GOT3 (cell line): Measurements from ENCODE around the gene GKN1.

Experiments
- DNase-seq: peaks from one replicate; lab custom pipeline; 2025; ENCODE audit warnings: mixed read lengths; lab: John Stamatoyannopoulos, UW

GKN1 gene

DNA sequence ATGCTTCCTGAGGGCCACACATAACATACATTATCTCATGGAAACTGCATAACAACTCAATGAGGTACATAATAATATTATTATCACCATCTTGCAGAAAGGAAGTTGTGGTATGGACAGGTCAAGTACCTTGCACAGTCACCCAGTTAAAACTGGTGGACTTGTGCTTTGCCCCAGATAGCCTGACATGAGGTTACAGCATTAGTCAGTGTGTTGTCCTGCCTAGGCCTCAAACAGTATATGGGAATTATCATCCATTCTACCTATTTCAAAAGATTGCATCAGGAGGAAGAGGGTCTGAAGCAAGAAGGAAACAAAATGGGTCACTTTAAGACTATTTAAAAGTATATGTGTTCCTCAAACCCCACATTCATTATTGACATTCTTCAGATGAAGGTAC, 33.2 kb downstream of the GKN1 start:
- no peak for DNase-seq

DNA sequence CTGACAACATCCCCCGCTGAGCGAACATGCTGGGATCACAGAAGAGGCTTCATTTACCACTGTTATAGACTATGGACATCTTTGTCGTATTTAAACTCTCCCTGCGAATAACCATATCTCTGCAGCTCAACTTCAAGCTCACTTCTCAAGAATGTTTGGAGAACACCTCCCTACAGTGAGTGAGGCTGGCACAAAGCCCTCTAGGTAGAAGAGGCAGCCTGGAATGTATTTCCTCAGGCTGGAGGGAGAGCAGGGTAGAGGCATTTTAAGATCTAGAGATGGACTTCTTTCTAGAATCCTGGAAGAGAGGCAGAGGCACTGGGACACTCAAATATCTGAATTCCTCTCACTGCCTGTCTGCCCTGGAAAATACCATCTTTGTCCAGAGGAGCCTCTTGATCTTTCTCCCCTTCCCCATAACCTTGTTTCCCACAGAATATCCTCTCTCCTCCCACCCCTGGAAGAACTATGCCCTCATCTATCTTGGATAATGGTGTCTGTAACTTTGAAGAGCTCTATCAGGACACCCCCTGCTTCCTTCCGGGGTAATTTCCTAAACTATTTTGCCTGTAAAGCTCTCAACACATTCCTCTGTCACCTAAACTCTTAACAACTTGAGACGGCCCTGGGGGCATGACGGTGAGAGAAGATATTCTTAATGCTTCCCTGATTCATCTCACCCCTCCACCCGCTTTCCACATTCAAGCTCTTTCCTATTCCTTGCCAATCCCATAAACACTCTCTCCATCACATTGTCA, 36.2 kb downstream of the GKN1 start:
- DNase-seq = no peak

GRCh38 chr2:69011611-69012157, 37.2 kb downstream of the GKN1 start:
- DNase-seq = no peak

- peak; percentile 3 for DNase-seq
These were observed 38.1 kb downstream of the GKN1 start for GRCh38 chr2:69012310-69013141.

DNA sequence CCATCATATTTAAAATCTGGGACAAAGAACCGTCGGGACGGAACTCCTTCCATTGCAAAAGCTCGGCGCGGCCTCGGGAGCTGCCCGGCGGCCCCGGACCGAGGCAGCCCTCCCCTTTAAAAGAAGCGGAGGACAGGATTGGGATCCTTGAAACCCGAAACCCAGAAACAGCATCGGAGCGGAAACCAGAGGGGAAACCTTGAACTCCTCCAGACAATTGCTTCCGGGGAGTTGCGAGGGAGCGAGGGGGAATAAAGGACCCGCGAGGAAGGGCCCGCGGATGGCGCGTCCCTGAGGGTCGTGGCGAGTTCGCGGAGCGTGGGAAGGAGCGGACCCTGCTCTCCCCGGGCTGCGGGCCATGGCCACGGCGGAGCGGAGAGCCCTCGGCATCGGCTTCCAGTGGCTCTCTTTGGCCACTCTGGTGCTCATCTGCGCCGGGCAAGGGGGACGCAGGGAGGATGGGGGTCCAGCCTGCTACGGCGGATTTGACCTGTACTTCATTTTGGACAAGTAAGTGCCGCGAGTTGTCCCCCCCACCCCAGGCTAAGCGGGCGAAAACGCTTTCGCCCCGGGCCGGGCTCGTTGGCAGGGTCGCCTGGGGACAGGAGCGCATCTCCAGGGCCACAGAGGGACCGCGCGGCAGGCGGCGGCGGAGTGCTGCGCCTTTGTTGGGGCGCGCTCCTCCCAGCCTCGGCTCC, 38.9 kb downstream of the GKN1 start, which contains the start of gene ANTXR1:
TSS of gene ANTXR1 (plus strand) at position 38 of the 698 bp plus-strand sequence. CDS start at position 359, 321 bp downstream.
- no peak for DNase-seq

DNA sequence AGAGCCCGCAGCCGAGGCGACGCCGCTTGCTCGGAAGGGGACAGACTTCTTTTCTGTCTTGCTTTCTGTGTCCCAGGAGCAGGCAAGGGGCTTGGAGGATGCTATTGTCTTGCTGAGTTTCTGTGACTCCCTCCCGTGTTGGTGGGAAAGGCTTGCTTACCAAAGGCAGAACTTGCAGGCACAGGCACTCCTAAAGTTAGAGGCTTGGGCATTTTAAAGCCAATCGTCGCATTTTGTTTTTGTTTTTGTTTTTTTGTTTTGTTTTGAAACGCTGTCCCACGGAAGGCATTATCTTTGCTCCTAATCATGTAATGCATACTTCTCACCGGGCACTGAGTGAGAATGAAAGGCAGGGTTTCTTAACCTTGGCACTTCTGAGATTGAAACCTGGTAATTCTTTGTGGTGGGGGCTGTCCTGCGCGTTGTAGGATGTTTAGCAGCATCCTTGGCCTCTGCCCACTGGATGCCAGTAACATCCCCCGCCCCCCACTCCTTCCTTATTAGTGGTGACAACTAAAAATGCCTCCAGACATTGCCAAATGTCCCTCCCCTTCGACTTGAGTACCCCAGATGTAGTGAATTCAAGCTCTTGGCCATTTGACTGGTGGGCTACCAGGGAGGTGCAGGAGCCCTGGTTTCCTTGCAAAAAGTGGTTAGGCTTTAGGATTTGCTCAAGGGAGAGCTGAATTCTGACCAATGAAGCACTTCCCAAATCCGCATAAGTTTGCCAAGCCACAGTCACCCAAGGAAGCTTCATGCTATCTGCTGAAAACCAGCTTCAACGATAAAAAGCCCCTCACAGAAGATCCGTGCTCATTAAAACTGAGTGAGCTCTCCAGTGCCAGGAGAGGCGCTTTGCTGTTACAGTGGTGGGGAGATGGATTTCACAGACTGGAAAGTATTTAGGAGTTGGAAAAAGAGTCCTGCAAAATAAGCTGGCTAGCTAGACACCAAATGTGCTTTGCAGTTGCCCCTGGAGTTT, 39.7 kb downstream of the GKN1 start:
- DNase-seq = no peak

- DNase-seq = no peak
These were observed 42.6 kb downstream of the GKN1 start for GRCh38 chr2:69017080-69017479.

- no peak for DNase-seq
These were observed 43.4 kb downstream of the GKN1 start for GRCh38 chr2:69017835-69018234.

DNA sequence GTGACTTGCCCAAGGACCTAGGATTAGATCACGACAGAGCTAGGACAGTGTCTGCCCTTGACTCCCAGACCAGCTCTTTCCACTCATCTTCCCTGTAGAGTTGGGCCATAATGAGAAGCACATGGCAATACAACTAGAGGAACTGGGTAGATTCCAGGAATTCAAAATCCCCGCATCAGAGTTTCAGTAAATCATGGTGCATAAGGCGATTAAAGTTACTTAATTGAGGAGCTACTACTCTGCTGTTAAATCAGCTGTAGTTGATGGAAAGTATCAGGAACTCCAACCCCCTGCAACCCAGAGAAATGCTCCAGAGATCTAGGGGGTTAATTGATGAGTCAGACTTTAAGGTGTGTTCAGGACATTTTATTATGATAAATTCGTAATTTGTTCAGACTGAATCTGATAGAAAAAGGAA, 44.3 kb downstream of the GKN1 start:
- DNase-seq = no peak

DNA sequence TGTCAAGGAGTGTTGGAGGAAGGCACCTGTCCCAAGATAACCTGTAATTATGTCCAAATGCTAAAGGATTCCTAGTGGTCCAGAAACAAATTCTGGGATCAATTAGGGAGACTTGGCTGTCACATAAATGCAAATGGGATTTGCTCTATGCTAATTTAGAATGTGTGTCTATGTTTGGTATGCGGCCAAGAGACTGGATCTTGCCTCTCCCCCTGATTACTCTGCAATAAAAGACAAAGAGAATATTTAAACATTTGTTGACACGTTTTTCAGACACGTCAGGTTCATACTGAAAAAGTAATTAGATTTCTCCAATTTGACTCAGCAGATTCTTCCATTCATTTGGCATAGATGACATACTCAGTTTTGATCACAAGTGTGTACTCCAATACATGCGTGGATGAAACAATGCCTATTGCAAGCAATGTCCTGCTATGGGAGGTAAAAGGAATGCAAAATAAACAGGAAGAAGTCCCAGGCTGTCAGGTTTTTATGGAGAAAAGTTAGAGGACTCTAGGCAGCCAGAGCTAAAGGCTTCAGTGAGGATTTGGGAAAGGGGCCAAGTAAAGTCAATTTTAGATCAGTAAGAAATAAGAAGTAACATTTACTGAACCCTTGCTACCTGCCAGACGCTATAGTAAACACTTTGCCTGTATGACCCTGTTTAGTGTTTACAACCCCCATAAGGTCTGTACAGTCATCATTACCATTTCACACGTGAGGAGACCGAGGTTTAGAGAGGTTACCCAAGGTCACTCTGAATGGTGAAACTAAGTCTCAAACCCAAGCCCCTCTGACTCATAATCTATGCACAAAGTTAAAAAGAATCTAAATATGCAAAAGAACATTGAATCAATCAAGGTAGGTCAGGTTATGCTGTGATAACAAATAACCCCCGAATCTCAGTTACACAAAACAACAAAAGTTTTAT, 46.3 kb downstream of the GKN1 start:
- DNase-seq = no peak

DNA sequence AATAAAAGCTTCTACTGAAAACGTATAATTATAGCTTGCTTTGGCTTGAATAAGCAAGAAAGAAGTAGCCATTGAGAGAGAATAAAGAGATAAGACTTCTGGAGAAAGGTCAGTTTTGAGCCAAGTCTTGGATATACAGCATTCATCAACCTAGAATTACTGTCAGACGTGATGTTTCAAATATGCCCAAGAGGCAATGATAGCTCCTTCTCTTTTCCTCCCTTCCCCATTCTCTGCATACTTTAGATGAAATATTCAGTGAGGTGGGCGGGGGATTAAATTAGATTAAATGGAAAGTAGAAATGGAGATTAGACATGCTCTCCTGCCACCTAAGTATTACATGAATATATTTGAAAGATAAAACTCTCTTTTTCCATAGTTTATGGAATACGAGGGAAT, 47.3 kb downstream of the GKN1 start:
- no peak for DNase-seq

- no peak for DNase-seq
These were observed 48.1 kb downstream of the GKN1 start for GRCh38 chr2:69022548-69022947.

GRCh38 chr2:69023236-69023635, 48.8 kb downstream of the GKN1 start:
- DNase-seq = no peak

DNA sequence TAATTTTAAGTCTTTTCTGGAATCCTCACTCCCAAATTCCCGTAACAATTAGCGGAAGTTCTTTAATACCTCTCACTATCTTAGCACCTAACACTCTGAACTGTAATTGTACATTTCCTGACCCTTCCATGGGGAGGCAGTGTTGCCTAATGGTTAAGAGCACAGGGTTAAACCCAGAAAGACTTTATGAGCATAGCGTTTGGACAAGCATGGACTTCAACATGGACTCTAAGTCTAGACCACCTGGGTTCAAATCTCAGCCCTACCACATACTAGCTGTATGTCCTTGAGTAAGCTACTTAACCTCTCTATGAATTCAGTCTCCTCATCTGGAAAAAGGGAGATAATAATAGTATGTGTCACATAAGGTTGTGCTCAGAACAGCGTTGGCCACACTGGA, 51.6 kb downstream of the GKN1 start:
- no peak for DNase-seq

GRCh38 chr2:69026691-69027459, 52.4 kb downstream of the GKN1 start:
- no peak for DNase-seq
